Activated CD4-positive, alpha-beta T cell treated with anti-CD3 and anti-CD28 coated beads, Interleukin-2, amount 10 ng/mL, durations not matched to agents 24 days and 14 days (primary cell): Measurements from ENCODE around the gene MS4A14. TPM values are rescaled to one million over a fixed set of nuclear protein-coding genes. Genes with fewer than 3 reads are reported as not detected.
"Not testable (repeated sequence)": the region's sequence is repeated elsewhere in the genome, so short reads cannot be mapped to it uniquely, and the experiment has no call there.

ENCODE experiments used
- DNase-seq: peaks from one replicate; pipeline ENCODE4 v3.0.0; 2022
- H3K27ac Mint-ChIP-seq: one replicate; pipeline ENCODE4 v1.8.0; 2022; ENCODE audit warnings: mild to moderate bottlenecking, mixed read lengths
- H3K27me3 Mint-ChIP-seq: one replicate; pipeline ENCODE4 v1.8.0; 2022; ENCODE audit warnings: mixed read lengths
- H3K36me3 Mint-ChIP-seq: one replicate; pipeline ENCODE4 v1.8.0; 2022; ENCODE audit warnings: low read depth, mild to moderate bottlenecking, mixed read lengths
- H3K4me1 Mint-ChIP-seq: one replicate; pipeline ENCODE4 v1.8.0; 2021; ENCODE audit warnings: mixed read lengths
- H3K4me3 Mint-ChIP-seq: one replicate; pipeline ENCODE4 v1.8.0; 2022; ENCODE audit warnings: mild to moderate bottlenecking, moderate library complexity, mixed read lengths
- H3K9me3 Mint-ChIP-seq: one replicate; pipeline ENCODE4 v1.8.0; 2021; ENCODE audit warnings: mixed read lengths
- intact Hi-C: fragments of 100-400 bp; cut with micrococcal nuclease; formaldehyde crosslinking; loops from one replicate; pipeline ENCODE4 v1.15.1; 2023
- total RNA-seq: library from RNA; stranded (reverse); gene quantifications from 2 replicates; pipeline ENCODE4 v1.2.3, GENCODE V29; 2022

The MS4A14 gene
- total RNA-seq, 1 donor from 2014 or later = not detected

DNA sequence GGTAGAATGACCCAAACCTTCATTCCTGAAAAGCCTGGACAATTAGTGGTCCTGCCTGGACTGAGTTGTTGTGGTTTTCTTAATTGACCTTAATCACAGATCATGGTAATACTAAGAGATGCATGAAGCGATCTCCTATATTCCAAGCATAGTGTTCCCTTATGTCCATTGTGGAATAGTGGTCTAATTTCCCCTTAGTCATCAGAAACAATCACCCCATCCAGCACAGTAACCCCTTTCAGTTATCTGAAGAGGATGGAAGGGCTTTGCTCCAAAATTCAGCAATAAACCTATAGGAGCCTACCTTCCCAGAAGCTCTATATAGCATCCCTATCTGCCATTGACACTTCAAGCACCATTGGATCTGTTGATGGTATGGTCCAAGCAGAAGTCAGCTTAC is 26.4 kb downstream of the MS4A14 start:
- no peaks in the 10 kb centered on the region for H3K36me3 Mint-ChIP-seq
- no peak overlapping the region for H3K27ac Mint-ChIP-seq
- no peak for DNase-seq
- intact Hi-C loops = no loop called here
- H3K27me3 Mint-ChIP-seq = peaks cover 6% of the 10 kb centered on the region
- no peak overlapping the region for H3K4me3 Mint-ChIP-seq
- no peaks in the 10 kb centered on the region for H3K4me1 Mint-ChIP-seq
- no peaks in the 10 kb centered on the region for H3K9me3 Mint-ChIP-seq

DNA sequence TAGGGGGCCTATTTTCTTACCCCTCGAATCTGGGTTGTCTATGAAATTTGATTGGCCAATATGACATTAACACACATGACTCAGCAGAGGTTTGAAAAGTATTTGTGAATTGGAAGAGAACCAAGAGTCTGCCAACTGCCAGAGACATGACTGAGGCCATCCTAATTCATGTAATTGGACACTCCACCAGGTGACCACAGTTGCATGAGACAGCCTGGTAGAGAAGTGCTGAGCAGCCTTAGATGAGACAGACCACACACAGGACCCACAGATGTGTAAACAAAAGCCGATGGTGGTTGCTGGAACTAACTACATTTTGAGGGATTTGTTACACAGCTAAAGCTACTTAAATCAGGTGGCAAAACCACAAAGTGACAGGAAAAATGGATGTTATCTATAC is 32.3 kb downstream of the MS4A14 start:
- intact Hi-C loops = no loop called here
- H3K27ac Mint-ChIP-seq = no peak overlapping the region
- no peak overlapping the region for H3K4me3 Mint-ChIP-seq
- peaks cover 17% of the 10 kb centered on the region for H3K27me3 Mint-ChIP-seq
- H3K4me1 Mint-ChIP-seq = no peaks in the 10 kb centered on the region
- DNase-seq = peak; percentile 45
- no peaks in the 10 kb centered on the region for H3K9me3 Mint-ChIP-seq
- no peaks in the 10 kb centered on the region for H3K36me3 Mint-ChIP-seq

DNA sequence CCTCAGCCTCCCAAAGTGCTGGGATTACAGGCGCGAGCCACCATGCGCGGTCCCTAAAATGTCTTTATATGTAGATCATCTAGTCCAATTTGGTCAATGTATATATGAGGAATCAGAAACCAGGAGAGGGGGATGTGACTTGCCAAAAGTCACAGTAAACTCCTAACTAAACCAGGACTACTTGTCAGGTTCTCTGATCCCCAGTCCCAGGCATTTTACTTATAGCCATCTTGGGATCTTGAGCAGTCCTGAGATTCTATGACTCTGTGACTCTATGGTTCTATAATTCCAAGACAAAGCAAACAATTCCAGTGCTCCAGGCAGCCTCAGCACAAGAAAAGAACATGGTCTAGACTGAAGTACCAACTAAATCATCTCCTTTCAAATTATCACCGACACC is 33.0 kb downstream of the MS4A14 start, which contains the start of gene MS4A5:
Gene MS4A5, plus strand, starts transcription at position 301 of the 400 bp plus-strand sequence. CDS start 103 bp downstream, outside the sequence.
- no peak within 1 kb of the TSS for H3K27ac Mint-ChIP-seq
- no peaks in the 10 kb centered on the region for H3K9me3 Mint-ChIP-seq
- intact Hi-C loops = no loop called here
- H3K4me3 Mint-ChIP-seq = no peak within 1 kb of the TSS
- peaks cover 24% of the 10 kb centered on the region for H3K27me3 Mint-ChIP-seq
- H3K4me1 Mint-ChIP-seq = no peaks in the 10 kb centered on the region
- peak; percentile 34 for DNase-seq
- H3K36me3 Mint-ChIP-seq = no peaks in the 10 kb centered on the region

DNA sequence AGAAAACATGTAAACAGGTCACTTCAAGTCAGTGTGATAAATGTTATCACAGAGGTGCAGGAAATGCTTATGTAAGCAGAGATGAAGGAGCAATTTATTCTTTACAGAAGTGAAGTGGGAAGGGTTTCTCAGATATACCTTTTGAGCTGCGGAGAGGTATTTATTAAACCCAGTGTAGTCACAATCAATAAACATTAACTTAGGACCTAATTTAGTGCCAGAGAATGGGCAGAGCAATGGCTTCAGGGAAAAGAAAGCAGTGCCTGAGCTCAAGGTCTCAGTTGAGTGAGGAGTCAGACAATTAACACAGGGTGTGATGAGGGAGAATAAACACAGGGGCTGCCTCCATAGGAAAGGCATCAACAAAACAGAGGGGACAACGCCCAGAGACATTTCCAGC is 35.0 kb downstream of the MS4A14 start:
- Mint-ChIP-seq H3K4me1 (no peaks in the 10 kb centered on the region), H3K36me3 (no peaks in the 10 kb centered on the region), H3K27ac (no peak overlapping the region), H3K27me3 (peaks cover 20% of the 10 kb centered on the region), H3K4me3 (no peak overlapping the region), H3K9me3 (no peaks in the 10 kb centered on the region)
- DNase-seq = peak; percentile 19
- intact Hi-C loops = no loop called here

DNA sequence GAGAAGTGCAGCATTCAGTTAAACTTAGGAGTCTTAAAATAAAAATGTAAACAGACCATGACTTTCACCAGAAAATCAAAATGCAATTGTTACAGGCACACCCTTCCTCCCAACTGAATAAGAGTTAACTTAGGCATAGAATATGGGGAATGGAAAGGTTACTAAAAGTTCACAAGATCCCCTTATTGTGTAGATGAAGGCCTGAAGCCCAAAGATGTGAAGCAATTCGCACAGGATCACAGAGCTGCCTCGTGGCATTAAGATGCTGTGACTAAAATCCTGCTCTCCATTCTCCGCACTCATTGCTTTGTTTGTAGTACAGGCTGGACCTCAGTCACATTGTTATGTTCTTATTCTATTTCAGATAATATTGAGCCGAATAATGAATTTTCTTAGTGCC is 37.1 kb downstream of the MS4A14 start:
- Mint-ChIP-seq H3K9me3 (no peaks in the 10 kb centered on the region), H3K36me3 (no peaks in the 10 kb centered on the region), H3K4me3 (no peak overlapping the region), H3K27me3 (peaks cover 19% of the 10 kb centered on the region), H3K27ac (no peak overlapping the region), H3K4me1 (no peaks in the 10 kb centered on the region)
- intact Hi-C loops = no loop called here
- no peak for DNase-seq

DNA sequence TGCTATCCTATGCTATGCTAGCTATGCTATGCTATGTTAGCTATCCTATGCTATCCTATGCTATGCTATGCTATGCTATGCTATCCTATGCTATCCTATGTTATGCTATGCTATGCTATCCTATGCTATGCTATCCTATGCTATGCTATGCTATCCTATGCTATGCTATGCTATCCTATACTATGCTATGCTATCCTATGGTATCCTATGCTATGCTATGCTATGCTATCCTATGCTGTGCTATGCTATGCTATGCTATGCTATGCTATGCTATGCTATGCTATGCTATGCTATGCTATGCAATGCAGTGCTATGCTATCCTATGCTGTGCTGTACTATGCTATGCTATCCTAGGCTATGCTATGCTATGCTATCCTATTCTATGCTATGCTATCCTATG is 50.8 kb downstream of the MS4A14 start:
- Mint-ChIP-seq H3K9me3 (no peaks in the 10 kb centered on the region), H3K36me3 (no peaks in the 10 kb centered on the region), H3K4me1 (peaks cover 14% of the 10 kb centered on the region), H3K27ac (no peak overlapping the region), H3K27me3 (no peaks in the 10 kb centered on the region), H3K4me3 (no peak overlapping the region)
- intact Hi-C loops = no loop called here
- DNase-seq = peak; percentile 43

DNA sequence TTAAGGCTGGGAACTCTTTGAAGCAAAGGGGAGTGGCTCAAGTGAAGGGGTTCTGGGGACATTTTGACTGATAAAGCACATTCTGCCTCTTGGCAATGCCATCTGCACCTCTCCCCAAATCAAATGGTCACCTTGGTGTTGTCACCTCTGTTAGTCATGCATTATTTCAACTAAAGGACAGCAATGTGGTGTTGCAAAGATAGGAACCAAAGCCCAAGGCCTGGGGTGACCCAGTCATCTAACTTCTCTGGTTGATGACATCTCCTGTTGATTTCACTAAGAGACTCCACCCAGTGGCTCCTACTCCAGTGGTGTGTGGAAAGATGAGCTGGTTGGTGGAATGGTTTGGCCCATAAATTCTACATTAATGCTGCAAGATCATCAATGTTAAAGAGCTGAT is 51.6 kb downstream of the MS4A14 start:
- no peaks in the 10 kb centered on the region for H3K36me3 Mint-ChIP-seq
- H3K27me3 Mint-ChIP-seq = no peaks in the 10 kb centered on the region
- peaks cover 14% of the 10 kb centered on the region for H3K4me1 Mint-ChIP-seq
- DNase-seq = peak; percentile 54
- H3K9me3 Mint-ChIP-seq = no peaks in the 10 kb centered on the region
- intact Hi-C loops = no loop called here
- H3K27ac Mint-ChIP-seq = no peak overlapping the region
- no peak overlapping the region for H3K4me3 Mint-ChIP-seq

DNA sequence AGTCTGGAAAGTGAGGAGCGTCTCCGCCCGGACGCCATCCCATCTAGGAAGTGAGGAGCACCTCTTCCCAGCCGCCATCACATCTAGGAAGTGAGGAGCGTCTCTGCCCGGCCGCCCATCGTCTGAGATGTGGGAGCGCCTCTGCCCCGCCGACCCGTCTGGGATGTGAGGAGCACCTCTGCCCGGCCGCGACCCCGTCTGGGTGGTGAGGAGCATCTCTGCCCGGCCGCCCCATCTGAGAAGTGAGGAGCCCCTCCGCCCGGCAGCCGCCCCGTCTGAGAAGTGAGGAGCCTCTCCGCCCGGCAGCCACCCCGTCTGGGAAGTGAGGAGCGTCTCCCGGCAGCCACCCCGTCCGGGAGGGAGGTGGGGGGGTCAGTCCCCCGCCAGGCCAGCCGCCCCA is 54.9 kb downstream of the MS4A14 start:
- H3K36me3 Mint-ChIP-seq, H3K27ac Mint-ChIP-seq, H3K27me3 Mint-ChIP-seq, DNase-seq, intact Hi-C loops, H3K4me3 Mint-ChIP-seq, H3K4me1 Mint-ChIP-seq, H3K9me3 Mint-ChIP-seq: not testable (repeated sequence)

DNA sequence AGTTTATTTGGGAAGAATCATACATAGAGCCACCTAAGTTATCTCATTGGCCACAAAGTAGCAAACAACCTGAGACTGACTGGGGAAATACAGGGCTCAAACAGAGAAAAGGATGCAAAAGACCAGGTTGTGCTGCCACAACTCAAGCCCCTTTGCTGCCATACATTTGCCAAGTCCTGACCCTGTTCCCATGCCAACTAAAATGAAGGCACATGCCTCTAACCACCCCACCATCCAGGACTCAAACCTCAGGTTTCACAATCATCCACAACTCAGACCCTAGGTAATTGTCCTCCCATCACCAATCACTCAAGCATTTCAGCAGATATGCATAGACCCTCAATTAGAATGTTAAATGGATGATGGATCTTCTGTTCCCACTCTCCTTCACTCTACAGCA is 58.0 kb downstream of the MS4A14 start:
- DNase-seq = no peak
- intact Hi-C loops = no loop called here
- peaks cover 12% of the 10 kb centered on the region for H3K27me3 Mint-ChIP-seq
- H3K4me3 Mint-ChIP-seq = no peak overlapping the region
- no peaks in the 10 kb centered on the region for H3K36me3 Mint-ChIP-seq
- H3K9me3 Mint-ChIP-seq = no peaks in the 10 kb centered on the region
- no peak overlapping the region for H3K27ac Mint-ChIP-seq
- H3K4me1 Mint-ChIP-seq = no peaks in the 10 kb centered on the region

DNA sequence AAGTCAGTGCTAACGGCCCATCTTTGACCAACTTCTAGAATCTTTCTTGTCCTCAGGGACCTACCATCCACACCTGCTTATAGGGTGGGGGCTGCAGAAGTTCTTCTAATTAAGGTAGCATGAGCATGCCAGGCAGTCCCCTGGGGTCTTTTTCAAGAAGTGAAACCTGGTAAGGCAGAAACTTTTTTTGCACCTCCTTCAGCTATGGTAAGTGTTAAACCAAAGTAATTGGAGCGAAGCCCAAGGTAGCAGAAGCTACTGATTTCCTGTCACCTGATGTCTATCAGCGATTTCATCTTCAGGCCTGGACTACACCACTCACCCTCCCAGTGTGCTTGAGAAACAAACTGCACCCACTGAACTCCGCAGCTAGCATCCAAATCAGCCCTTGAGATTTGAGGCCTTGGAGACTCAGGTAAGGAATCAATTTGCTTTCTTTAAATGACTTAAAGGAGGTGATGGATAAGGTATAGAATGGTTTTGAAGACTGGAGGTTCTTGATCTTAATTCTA is 59.3 kb downstream of the MS4A14 start, which contains the start of gene MS4A1:
Gene MS4A1, plus strand, starts transcription at position 317 of the 512 bp plus-strand sequence. CDS start 6,528 bp downstream, outside the sequence.
- H3K4me3 Mint-ChIP-seq = no peak within 1 kb of the TSS
- H3K27me3 Mint-ChIP-seq = peaks cover 12% of the 10 kb centered on the region
- no peaks in the 10 kb centered on the region for H3K4me1 Mint-ChIP-seq
- H3K36me3 Mint-ChIP-seq = no peaks in the 10 kb centered on the region
- DNase-seq = no peak
- no peaks in the 10 kb centered on the region for H3K9me3 Mint-ChIP-seq
- H3K27ac Mint-ChIP-seq = no peak within 1 kb of the TSS
- intact Hi-C loops = no loop called here

DNA sequence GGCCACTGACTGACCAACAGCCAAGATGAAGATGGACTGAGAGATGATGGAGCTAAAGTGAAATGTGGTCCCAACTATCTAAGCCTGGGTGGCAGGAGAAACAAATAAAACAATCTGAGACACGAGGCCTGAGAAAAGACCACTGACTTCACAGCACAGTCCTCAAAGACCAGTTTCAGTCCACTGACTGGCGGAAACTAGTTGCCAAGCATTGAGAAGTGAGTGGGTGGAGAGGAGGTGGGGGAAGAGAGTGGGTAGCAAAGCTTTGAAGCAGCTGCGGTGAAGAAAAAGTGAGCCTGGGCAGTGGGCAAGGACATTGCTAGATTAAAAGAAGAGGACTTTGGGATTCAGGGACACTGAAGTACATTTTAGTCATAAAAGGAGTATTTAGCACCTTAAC is 61.3 kb downstream of the MS4A14 start:
- Mint-ChIP-seq H3K9me3 (no peaks in the 10 kb centered on the region), H3K4me1 (no peaks in the 10 kb centered on the region), H3K4me3 (no peak overlapping the region), H3K27ac (no peak overlapping the region), H3K27me3 (peaks cover 12% of the 10 kb centered on the region), H3K36me3 (no peaks in the 10 kb centered on the region)
- no peak for DNase-seq
- intact Hi-C loops = no loop called here

DNA sequence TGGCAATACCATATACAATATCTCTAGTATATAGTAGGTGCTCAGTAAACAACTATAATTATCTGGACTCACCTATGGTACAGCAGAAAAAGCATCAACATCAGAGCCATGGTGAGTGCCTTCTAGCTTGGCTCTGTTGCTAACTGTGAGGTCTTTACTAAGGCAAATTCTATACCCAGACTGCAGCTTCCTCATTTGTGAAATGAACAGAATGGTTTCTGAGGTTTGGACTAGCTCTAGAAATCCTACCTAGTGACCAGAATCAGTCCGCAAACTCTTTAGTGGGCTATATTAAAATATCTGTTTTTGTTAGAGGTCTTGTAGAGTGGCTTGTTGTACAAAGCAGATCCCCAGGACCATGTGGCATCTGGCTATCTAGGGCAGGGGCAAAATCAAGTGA is 63.1 kb downstream of the MS4A14 start:
- Mint-ChIP-seq H3K36me3 (no peaks in the 10 kb centered on the region), H3K4me3 (no peak overlapping the region), H3K4me1 (no peaks in the 10 kb centered on the region), H3K27me3 (peaks cover 10% of the 10 kb centered on the region), H3K9me3 (no peaks in the 10 kb centered on the region), H3K27ac (no peak overlapping the region)
- no peak for DNase-seq
- intact Hi-C loops = no loop called here

Other genes starting within 250 kb of the MS4A14 start
- 0.28 TPM in 1 of 2 replicates, not detected in the other for gene MS4A6A, start 213.4 kb upstream of the MS4A14 start, total RNA-seq
- gene MS4A4E, start 153.3 kb upstream of the MS4A14 start, total RNA-seq = 0.28 TPM in 1 of 2 replicates, not detected in the other
- gene MS4A4A, start 115.8 kb upstream of the MS4A14 start, total RNA-seq = not detected in 2 replicates
- not detected in 2 replicates for gene MS4A6E, start 69.2 kb upstream of the MS4A14 start, total RNA-seq
- gene MS4A7, start 17.9 kb upstream of the MS4A14 start, total RNA-seq = not detected in 2 replicates
- gene MS4A5, start 33.1 kb downstream of the MS4A14 start, total RNA-seq = not detected in 2 replicates
- not detected in 2 replicates for gene MS4A1, start 59.4 kb downstream of the MS4A14 start, total RNA-seq
- not detected in 2 replicates for gene MS4A12, start 96.3 kb downstream of the MS4A14 start, total RNA-seq
- not detected in 2 replicates for gene MS4A13, start 118.9 kb downstream of the MS4A14 start, total RNA-seq